Measurements from ENCODE around the gene MYO5C. TPM values are rescaled to one million over a fixed set of nuclear protein-coding genes. Genes with fewer than 3 reads are reported as not detected.

The MYO5C gene
- total and polyA plus RNA-seq, 10 of the 15 experiments (the other 5 are each of a cell fraction or from before 2014, with no cell fraction given): 0.29 to 1.3 (median 0.75) TPM

GRCh38 chr15:52178765-52179164 lies 116.8 kb downstream of the MYO5C start:
- Histone ChIP-seq H3K4me1 (ENCODE audit: control insufficient read depth, insufficient read depth, low read length) (peaks cover 12% of the 10 kb centered on the region), H3K36me3 (ENCODE audit: control insufficient read depth in 2 of 2, insufficient read depth in 2 of 2, low read length in 1 of 2) (no peaks in the 10 kb centered on the region), H3K4me2 (ENCODE audit: control insufficient read depth, insufficient read depth) (peak overlapping the region; percentile 69), H2AFZ (ENCODE audit: control insufficient read depth, low read depth, low read length) (peak overlapping the region; percentile 97), H3K9me3 (replicated peaks; ENCODE audit: control insufficient read depth, insufficient read depth, low read length) (no peaks in the 10 kb centered on the region), H3K9ac (ENCODE audit: control insufficient read depth, insufficient read depth, low read length) (peak overlapping the region; percentile 73), H3K4me3 (peak overlapping the region; percentile 92), H3K27ac (ENCODE audit: control insufficient read depth, insufficient read depth) (peak overlapping the region; percentile 58; the same call in 1 of the 2 replicates), H3K27me3 (replicated peaks in 1 of 2; ENCODE audit: control insufficient read depth in 2 of 2, insufficient read depth in 2 of 2, low read length in 1 of 2) (no peaks in the 10 kb centered on the region), H4K20me1 (ENCODE audit: control insufficient read depth, insufficient read depth) (no peaks in the 10 kb centered on the region), H3K79me2 (ENCODE audit: control insufficient read depth, insufficient read depth, low read length) (no peaks in the 10 kb centered on the region; the same call in none of the 2 replicates)
- no peak for TF ChIP-seq FOXM1 (IDR thresholded peaks at IDR 0.05; ENCODE audit: low read depth, low read length)
- no peak for TF ChIP-seq ZNF24 (IDR thresholded peaks at IDR 0.05)
- no peak for TF ChIP-seq POLR2A (IDR thresholded peaks at IDR 0.05; ENCODE audit: low read depth, low read length)
- intact Hi-C loops (cut with micrococcal nuclease; ENCODE audit: unreplicated experiment) (no loop called here), in situ Hi-C loops (cut with MboI) (no loop called here)
- ATAC-seq (no peak), FAIRE-seq (no peak), DNase-seq (ENCODE audit: low read depth, low spot score) (no peak)
- CTCF ChIA-PET: interaction anchor here (0.6 to 3.6 kb wide), 14 partner anchors 9 to 290 kb away, joined by 3 to 31 read pairs (median 4); no protein-coding TSS in a partner anchor
- RAD21 ChIA-PET (ENCODE audit: unreplicated experiment): interaction anchor here (0.6 to 1.8 kb wide), 8 partner anchors 30 to 264 kb away, joined by 3 to 9 read pairs (median 4); no protein-coding TSS in a partner anchor
- SMC1A ChIA-PET (ENCODE audit: uncharacterized antibody, unreplicated experiment): interaction anchor here (0.7 to 3.5 kb wide), 13 partner anchors 15 to 290 kb away, joined by 3 to 22 read pairs (median 4); partner anchors contain the start of gene LEO1
- WGBS (ENCODE audit: insufficient coverage, insufficient replicate concordance, low lambda C conversion rate, missing lambda C conversion rate): 14% methylated on average over 10 of the region's 10 CpGs
- POLR2A ChIA-PET: interaction anchor here (0.6 to 1.3 kb wide), 4 partner anchors 12 to 172 kb away, joined by 3 read pairs; no protein-coding TSS in a partner anchor
- TSS peak; percentile 62 for BruUV-seq (replicated peaks)

DNA sequence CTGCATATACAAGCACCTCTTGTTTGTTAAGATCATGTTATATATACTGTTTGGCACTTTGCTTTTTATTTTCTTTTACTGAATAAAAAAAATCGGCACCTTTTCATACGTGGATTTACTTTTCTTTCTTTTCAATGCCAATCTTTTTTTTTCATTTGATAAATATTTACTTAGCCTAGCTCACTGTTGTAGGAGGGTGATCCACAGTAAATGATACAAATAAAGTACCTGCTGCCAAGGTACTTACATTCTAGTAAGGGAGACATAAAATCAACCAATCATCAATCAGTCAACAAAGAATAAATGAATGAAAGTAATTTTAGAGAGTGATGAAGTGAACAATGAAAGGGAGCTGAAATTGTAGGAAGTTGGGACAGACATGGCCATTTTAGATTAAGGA lies 122.7 kb downstream of the MYO5C start:
- H3K9ac ChIP-seq (ENCODE audit: control insufficient read depth, insufficient read depth, low read length): no peak overlapping the region
- no peaks in the 10 kb centered on the region for H3K9me3 ChIP-seq (replicated peaks; ENCODE audit: control insufficient read depth, insufficient read depth, low read length)
- intact Hi-C loops (cut with micrococcal nuclease; ENCODE audit: unreplicated experiment): no loop called here
- in situ Hi-C loops (cut with MboI): no loop called here
- FAIRE-seq (no peak), DNase-seq (ENCODE audit: low read depth, low spot score) (no peak), ATAC-seq (no peak)
- SMC1A ChIA-PET (ENCODE audit: uncharacterized antibody, unreplicated experiment): interaction anchor here (2.3 kb wide), 1 partner anchor 11 kb away, joined by 7 read pairs; no protein-coding TSS in a partner anchor
- H4K20me1 ChIP-seq (ENCODE audit: control insufficient read depth, insufficient read depth): no peaks in the 10 kb centered on the region
- RAD21 ChIA-PET (ENCODE audit: unreplicated experiment): interaction anchor here (2.0 kb wide), 1 partner anchor 10 kb away, joined by 4 read pairs; no protein-coding TSS in a partner anchor
- no peak overlapping the region for H3K4me2 ChIP-seq (ENCODE audit: control insufficient read depth, insufficient read depth)
- CTCF ChIA-PET: interaction anchor here (0.6 to 3.2 kb wide), 5 partner anchors 8 to 677 kb away, joined by 3 to 17 read pairs (median 3); no protein-coding TSS in a partner anchor
- no peaks in the 10 kb centered on the region; the same call in 1 of the 2 replicates for H3K79me2 ChIP-seq (ENCODE audit: control insufficient read depth, insufficient read depth, low read length)
- no peak overlapping the region for H2AFZ ChIP-seq (ENCODE audit: control insufficient read depth, low read depth, low read length)
- H3K27ac ChIP-seq (ENCODE audit: control insufficient read depth, insufficient read depth): no peak overlapping the region
- no peaks in the 10 kb centered on the region for H3K4me1 ChIP-seq (ENCODE audit: control insufficient read depth, insufficient read depth, low read length)
- POLR2A ChIA-PET: no interaction called here
- 80% methylated on average over 2 of the region's 2 CpGs for WGBS (ENCODE audit: insufficient coverage, insufficient replicate concordance, low lambda C conversion rate, missing lambda C conversion rate)
- H3K36me3 ChIP-seq (ENCODE audit: control insufficient read depth in 2 of 2, insufficient read depth in 2 of 2, low read length in 1 of 2): no peaks in the 10 kb centered on the region
- H3K4me3 ChIP-seq: no peak overlapping the region
- H3K27me3 ChIP-seq (replicated peaks in 1 of 2; ENCODE audit: control insufficient read depth in 2 of 2, insufficient read depth in 2 of 2, low read length in 1 of 2): no peaks in the 10 kb centered on the region
- no TSS peak for BruUV-seq (replicated peaks)
- TF ChIP-seq CHD4 (IDR thresholded peaks at IDR 0.05) (no peak), ATF7 (IDR thresholded peaks at IDR 0.05; ENCODE audit: low read depth) (no peak), SUZ12 (IDR thresholded peaks at IDR 0.05; ENCODE audit: unreplicated experiment) (no peak), EZH2 (IDR thresholded peaks at IDR 0.05; ENCODE audit: borderline replicate concordance, control insufficient read depth, low read depth, low read length) (no peak), RAD21 (IDR thresholded peaks at IDR 0.05; ENCODE audit: insufficient read depth, low read depth, low read length) (no peak), NFXL1 (IDR thresholded peaks at IDR 0.05; ENCODE audit: borderline replicate concordance) (no peak), SREBF1 (IDR thresholded peaks at IDR 0.05; ENCODE audit: low read length) (no peak), POLR2A (IDR thresholded peaks at IDR 0.05; ENCODE audit: low read depth, low read length) (no peak), ZBTB4 (CRISPR knock-in tag; IDR thresholded peaks at IDR 0.05) (no peak), NR2F1 (conservative IDR thresholded peaks at IDR 0.05) (no peak), GABPA (IDR thresholded peaks at IDR 0.05; ENCODE audit: low read depth) (no peak)
- TF ChIP-seq, protein P1, sequence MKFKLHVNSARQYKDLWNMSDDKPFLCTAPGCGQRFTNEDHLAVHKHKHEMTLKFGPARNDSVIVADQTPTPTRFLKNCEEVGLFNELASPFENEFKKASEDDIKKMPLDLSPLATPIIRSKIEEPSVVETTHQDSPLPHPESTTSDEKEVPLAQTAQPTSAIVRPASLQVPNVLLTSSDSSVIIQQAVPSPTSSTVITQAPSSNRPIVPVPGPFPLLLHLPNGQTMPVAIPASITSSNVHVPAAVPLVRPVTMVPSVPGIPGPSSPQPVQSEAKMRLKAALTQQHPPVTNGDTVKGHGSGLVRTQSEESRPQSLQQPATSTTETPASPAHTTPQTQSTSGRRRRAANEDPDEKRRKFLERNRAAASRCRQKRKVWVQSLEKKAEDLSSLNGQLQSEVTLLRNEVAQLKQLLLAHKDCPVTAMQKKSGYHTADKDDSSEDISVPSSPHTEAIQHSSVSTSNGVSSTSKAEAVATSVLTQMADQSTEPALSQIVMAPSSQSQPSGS (IDR thresholded peaks at IDR 0.05; ENCODE audit: low read length): no peak

Measured in GM12878 (cell line).